Measurements from ENCODE around the gene CCDC93. TPM values are rescaled to one million over a fixed set of nuclear protein-coding genes. Genes with fewer than 3 reads are reported as not detected.

The CCDC93 gene
- total RNA-seq, 1 donor from 2014 or later, result 18.2 TPM

- no peak overlapping the region for H3K4me3 ChIP-seq
- peaks cover 7% of the 10 kb centered on the region for H3K4me1 ChIP-seq
- TF ChIP-seq POLR2A (IDR thresholded peaks at IDR 0.05) (no peak), CTCF (IDR thresholded peaks at IDR 0.05) (no peak), POLR2AphosphoS5 (IDR thresholded peaks at IDR 0.05; ENCODE audit: insufficient read depth in 1 of 2, low read depth in 1 of 2) (no peak)
- H3K9me3 ChIP-seq, result no peaks in the 10 kb centered on the region
- H3K36me3 ChIP-seq, result peaks cover 4 to 60% of the 10 kb centered on the region in 2 donors
- intact Hi-C loops (cut with DNase I), result loop anchor here (10.0 kb wide), 1 partner anchor 175 kb away; no protein-coding TSS in a partner anchor
- no peak for DNase-seq (ENCODE audit: extremely low spot score in 2 of 2)
- H3K27me3 ChIP-seq, result no peaks in the 10 kb centered on the region
- H3K27ac ChIP-seq, result no peak overlapping the region
Observed at GRCh38 chr2:118000041-118000440, 13.8 kb downstream of the CCDC93 start.

- Histone ChIP-seq H3K36me3 (peaks cover 4 to 80% of the 10 kb centered on the region in 2 donors), H3K9me3 (no peaks in the 10 kb centered on the region), H3K27me3 (no peaks in the 10 kb centered on the region), H3K4me1 (peaks cover 3% of the 10 kb centered on the region), H3K4me3 (no peak overlapping the region), H3K27ac (no peak overlapping the region)
- TF ChIP-seq POLR2A (IDR thresholded peaks at IDR 0.05), result no peak
- no peak for TF ChIP-seq CTCF (IDR thresholded peaks at IDR 0.05)
- TF ChIP-seq POLR2AphosphoS5 (IDR thresholded peaks at IDR 0.05; ENCODE audit: insufficient read depth in 1 of 2, low read depth in 1 of 2), result no peak
- no peak for DNase-seq (ENCODE audit: extremely low spot score in 2 of 2)
- intact Hi-C loops (cut with DNase I), result no loop called here
Observed at GRCh38 chr2:117997872-117998454, 15.9 kb downstream of the CCDC93 start.

GRCh38 chr2:117996525-117996924 lies 17.3 kb downstream of the CCDC93 start:
- peaks cover 4 to 71% of the 10 kb centered on the region in 2 donors for H3K36me3 ChIP-seq
- intact Hi-C loops (cut with DNase I), result no loop called here

GRCh38 chr2:117994729-117995128 lies 19.1 kb downstream of the CCDC93 start:
- intact Hi-C loops (cut with DNase I), result no loop called here

More at GRCh38 chr2:117996525-117996924, 17.3 kb downstream of the CCDC93 start:
- Histone ChIP-seq H3K27ac (no peak overlapping the region), H3K27me3 (no peaks in the 10 kb centered on the region), H3K4me1 (no peaks in the 10 kb centered on the region), H3K9me3 (no peaks in the 10 kb centered on the region), H3K4me3 (no peak overlapping the region)
- DNase-seq (ENCODE audit: extremely low spot score in 2 of 2), result no peak
- TF ChIP-seq POLR2AphosphoS5 (IDR thresholded peaks at IDR 0.05; ENCODE audit: insufficient read depth in 1 of 2, low read depth in 1 of 2) (no peak), POLR2A (IDR thresholded peaks at IDR 0.05) (no peak), CTCF (IDR thresholded peaks at IDR 0.05) (no peak)

More at GRCh38 chr2:117994729-117995128, 19.1 kb downstream of the CCDC93 start:
- Histone ChIP-seq H3K27ac (no peak overlapping the region), H3K9me3 (no peaks in the 10 kb centered on the region), H3K27me3 (no peaks in the 10 kb centered on the region), H3K4me1 (no peaks in the 10 kb centered on the region), H3K36me3 (peaks cover 4 to 59% of the 10 kb centered on the region in 2 donors), H3K4me3 (no peak overlapping the region)
- TF ChIP-seq POLR2A (IDR thresholded peaks at IDR 0.05) (no peak), POLR2AphosphoS5 (IDR thresholded peaks at IDR 0.05; ENCODE audit: insufficient read depth in 1 of 2, low read depth in 1 of 2) (no peak), CTCF (IDR thresholded peaks at IDR 0.05) (no peak)
- DNase-seq (ENCODE audit: extremely low spot score in 2 of 2), result no peak

All from vagina (tissue), 2 donors.